HG02938 (cell line): ENCODE data around the gene SYT9.

ENCODE experiments used
- ATAC-seq: cut with Tn5 transposase; IDR thresholded peaks from one replicate; pipeline ENCODE4 v1.9.1; 2021; ENCODE audit warnings: mild to moderate bottlenecking, moderate library complexity; ENCODE audit not compliant: unreplicated experiment

Gene SYT9

GRCh38 chr11:7272373-7272772, 20.7 kb downstream of the SYT9 start:
- ATAC-seq: no peak

GRCh38 chr11:7275133-7275532, 23.4 kb downstream of the SYT9 start:
- ATAC-seq: no peak

- ATAC-seq: peak; percentile 71
These were observed 26.7 kb downstream of the SYT9 start for GRCh38 chr11:7278314-7278917.

GRCh38 chr11:7279676-7280075, 28.0 kb downstream of the SYT9 start:
- no peak for ATAC-seq

- ATAC-seq: no peak
These were observed 29.4 kb downstream of the SYT9 start for GRCh38 chr11:7281079-7281478.

- no peak for ATAC-seq
These were observed 30.1 kb downstream of the SYT9 start for GRCh38 chr11:7281809-7282208.

- ATAC-seq: no peak
These were observed 34.5 kb downstream of the SYT9 start for GRCh38 chr11:7286178-7286577.

GRCh38 chr11:7291100-7291829, 39.6 kb downstream of the SYT9 start:
- no peak for ATAC-seq

GRCh38 chr11:7292922-7293321, 41.2 kb downstream of the SYT9 start:
- ATAC-seq: no peak

- ATAC-seq: no peak
These were observed 47.7 kb downstream of the SYT9 start for GRCh38 chr11:7299393-7299792.

- no peak for ATAC-seq
These were observed 48.6 kb downstream of the SYT9 start for GRCh38 chr11:7300281-7300680.

- no peak for ATAC-seq
These were observed 51.4 kb downstream of the SYT9 start for GRCh38 chr11:7303146-7303545.

- ATAC-seq: no peak
These were observed 55.2 kb downstream of the SYT9 start for GRCh38 chr11:7306900-7307299.

GRCh38 chr11:7307836-7308235, 56.1 kb downstream of the SYT9 start:
- ATAC-seq: peak; percentile 49

- no peak for ATAC-seq
These were observed 60.2 kb downstream of the SYT9 start for GRCh38 chr11:7311903-7312302.

GRCh38 chr11:7314811-7315604, 63.3 kb downstream of the SYT9 start:
- ATAC-seq: no peak

- no peak for ATAC-seq
These were observed 67.8 kb downstream of the SYT9 start for GRCh38 chr11:7319501-7319900.

- no peak for ATAC-seq
These were observed 68.6 kb downstream of the SYT9 start for GRCh38 chr11:7320306-7320705.

- no peak for ATAC-seq
These were observed 70.1 kb downstream of the SYT9 start for GRCh38 chr11:7321473-7322450.

- ATAC-seq: no peak
These were observed 80.7 kb downstream of the SYT9 start for GRCh38 chr11:7332451-7332850.

- no peak for ATAC-seq
These were observed 81.3 kb downstream of the SYT9 start for GRCh38 chr11:7332962-7333361.
